ENCODE measurements around the gene ITGB4. TPM values are rescaled to one million over a fixed set of nuclear protein-coding genes. Genes with fewer than 3 reads are reported as not detected.

The ITGB4 gene
- total and polyA plus RNA-seq, 2 of the 13 experiments (the other 11 are each of a cell fraction or from before 2014, with no cell fraction given), result 6.9 to 14.5 TPM

DNA sequence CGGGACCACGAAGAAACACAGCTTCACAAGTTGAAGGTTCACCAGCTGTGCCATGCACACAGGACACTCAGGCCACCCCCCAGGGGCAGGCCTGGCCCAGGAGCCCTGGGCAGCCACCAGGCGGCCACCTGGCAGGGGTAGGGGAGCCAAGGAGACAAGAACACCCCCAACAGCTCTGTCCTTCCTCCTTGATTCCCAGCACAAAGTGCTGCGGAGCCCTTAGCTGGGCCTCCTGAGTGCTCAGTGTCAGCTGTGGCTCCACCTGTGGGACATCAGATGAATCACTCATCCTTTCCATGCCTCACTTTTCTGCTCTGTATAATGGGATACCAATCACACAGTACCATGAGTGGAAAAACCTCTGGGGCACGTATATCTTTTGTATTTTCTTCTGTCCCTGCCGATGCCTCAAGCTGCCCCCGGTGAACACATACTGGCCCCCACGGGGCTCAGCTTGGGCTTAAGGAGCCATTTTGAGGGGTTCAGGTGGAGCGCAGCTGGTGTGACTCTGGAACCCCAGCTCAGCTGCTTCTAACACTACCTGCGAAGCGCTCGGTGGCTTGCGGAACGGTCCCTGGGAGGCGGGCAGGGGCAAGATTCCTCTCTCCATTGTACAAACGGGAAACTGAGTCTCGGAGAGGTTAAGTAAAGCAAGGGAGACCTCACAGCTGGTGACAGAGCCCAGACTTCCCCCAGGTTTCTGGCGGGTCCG lies 31.7 kb downstream of the ITGB4 start (continued):
- TF ChIP-seq NBN (conservative IDR thresholded peaks at IDR 0.05) (no peak), ZFYVE20 (CRISPR knock-in tag; IDR thresholded peaks at IDR 0.05; ENCODE audit: borderline replicate concordance, low read depth) (no peak), ELF3 (CRISPR knock-in tag; IDR thresholded peaks at IDR 0.05) (no peak), ZBTB7B (CRISPR knock-in tag; IDR thresholded peaks at IDR 0.05) (no peak), ZKSCAN8 (CRISPR knock-in tag; IDR thresholded peaks at IDR 0.05; ENCODE audit: borderline replicate concordance) (no peak), ZMYM4 (CRISPR knock-in tag; IDR thresholded peaks at IDR 0.05) (no peak), TEAD3 (CRISPR knock-in tag; optimal IDR thresholded peaks at IDR 0.05; ENCODE audit: borderline replicate concordance) (no peak), FOXA1 (IDR thresholded peaks at IDR 0.05) (no peak), FOXA1 (CRISPR knock-in tag; IDR thresholded peaks at IDR 0.05) (no peak), GABPA (IDR thresholded peaks at IDR 0.05; ENCODE audit: low read depth, low read length) (no peak), GABPA (CRISPR knock-in tag; IDR thresholded peaks at IDR 0.05; ENCODE audit: low read depth) (no peak), GPN1 (CRISPR knock-in tag; IDR thresholded peaks at IDR 0.05; ENCODE audit: borderline replicate concordance) (no peak), ZNF296 (CRISPR knock-in tag; conservative IDR thresholded peaks at IDR 0.05) (no peak), ZFP36L1 (CRISPR knock-in tag; IDR thresholded peaks at IDR 0.05) (no peak), ZNF224 (CRISPR knock-in tag; IDR thresholded peaks at IDR 0.05) (no peak), ZNF337 (CRISPR knock-in tag; IDR thresholded peaks at IDR 0.05; ENCODE audit: borderline replicate concordance, low read depth) (no peak), ZNF607 (CRISPR knock-in tag; IDR thresholded peaks at IDR 0.05; ENCODE audit: borderline replicate concordance) (no peak)
- TF ChIP-seq, protein P1, sequence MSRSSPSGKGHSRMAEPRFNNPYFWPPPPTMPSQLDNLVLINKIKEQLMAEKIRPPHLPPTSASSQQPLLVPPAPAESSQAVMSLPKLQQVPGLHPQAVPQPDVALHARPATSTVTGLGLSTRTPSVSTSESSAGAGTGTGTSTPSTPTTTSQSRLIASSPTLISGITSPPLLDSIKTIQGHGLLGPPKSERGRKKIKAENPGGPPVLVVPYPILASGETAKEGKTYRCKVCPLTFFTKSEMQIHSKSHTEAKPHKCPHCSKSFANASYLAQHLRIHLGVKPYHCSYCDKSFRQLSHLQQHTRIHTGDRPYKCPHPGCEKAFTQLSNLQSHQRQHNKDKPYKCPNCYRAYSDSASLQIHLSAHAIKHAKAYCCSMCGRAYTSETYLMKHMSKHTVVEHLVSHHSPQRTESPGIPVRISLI (CRISPR knock-in tag; IDR thresholded peaks at IDR 0.05; ENCODE audit: borderline replicate concordance), result no peak
- TF ChIP-seq, protein P2, sequence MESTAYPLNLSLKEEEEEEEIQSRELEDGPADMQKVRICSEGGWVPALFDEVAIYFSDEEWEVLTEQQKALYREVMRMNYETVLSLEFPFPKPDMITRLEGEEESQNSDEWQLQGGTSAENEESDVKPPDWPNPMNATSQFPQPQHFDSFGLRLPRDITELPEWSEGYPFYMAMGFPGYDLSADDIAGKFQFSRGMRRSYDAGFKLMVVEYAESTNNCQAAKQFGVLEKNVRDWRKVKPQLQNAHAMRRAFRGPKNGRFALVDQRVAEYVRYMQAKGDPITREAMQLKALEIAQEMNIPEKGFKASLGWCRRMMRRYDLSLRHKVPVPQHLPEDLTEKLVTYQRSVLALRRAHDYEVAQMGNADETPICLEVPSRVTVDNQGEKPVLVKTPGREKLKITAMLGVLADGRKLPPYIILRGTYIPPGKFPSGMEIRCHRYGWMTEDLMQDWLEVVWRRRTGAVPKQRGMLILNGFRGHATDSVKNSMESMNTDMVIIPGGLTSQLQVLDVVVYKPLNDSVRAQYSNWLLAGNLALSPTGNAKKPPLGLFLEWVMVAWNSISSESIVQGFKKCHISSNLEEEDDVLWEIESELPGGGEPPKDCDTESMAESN (CRISPR knock-in tag; conservative IDR thresholded peaks at IDR 0.05), result no peak
- TF ChIP-seq, protein P3, sequence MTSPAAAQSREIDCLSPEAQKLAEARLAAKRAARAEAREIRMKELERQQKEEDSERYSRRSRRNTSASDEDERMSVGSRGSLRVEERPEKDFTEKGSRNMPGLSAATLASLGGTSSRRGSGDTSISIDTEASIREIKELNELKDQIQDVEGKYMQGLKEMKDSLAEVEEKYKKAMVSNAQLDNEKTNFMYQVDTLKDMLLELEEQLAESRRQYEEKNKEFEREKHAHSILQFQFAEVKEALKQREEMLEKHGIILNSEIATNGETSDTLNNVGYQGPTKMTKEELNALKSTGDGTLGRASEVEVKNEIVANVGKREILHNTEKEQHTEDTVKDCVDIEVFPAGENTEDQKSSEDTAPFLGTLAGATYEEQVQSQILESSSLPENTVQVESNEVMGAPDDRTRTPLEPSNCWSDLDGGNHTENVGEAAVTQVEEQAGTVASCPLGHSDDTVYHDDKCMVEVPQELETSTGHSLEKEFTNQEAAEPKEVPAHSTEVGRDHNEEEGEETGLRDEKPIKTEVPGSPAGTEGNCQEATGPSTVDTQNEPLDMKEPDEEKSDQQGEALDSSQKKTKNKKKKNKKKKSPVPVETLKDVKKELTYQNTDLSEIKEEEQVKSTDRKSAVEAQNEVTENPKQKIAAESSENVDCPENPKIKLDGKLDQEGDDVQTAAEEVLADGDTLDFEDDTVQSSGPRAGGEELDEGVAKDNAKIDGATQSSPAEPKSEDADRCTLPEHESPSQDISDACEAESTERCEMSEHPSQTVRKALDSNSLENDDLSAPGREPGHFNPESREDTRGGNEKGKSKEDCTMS (CRISPR knock-in tag; conservative IDR thresholded peaks at IDR 0.05), result no peak
- TF ChIP-seq, protein P4, sequence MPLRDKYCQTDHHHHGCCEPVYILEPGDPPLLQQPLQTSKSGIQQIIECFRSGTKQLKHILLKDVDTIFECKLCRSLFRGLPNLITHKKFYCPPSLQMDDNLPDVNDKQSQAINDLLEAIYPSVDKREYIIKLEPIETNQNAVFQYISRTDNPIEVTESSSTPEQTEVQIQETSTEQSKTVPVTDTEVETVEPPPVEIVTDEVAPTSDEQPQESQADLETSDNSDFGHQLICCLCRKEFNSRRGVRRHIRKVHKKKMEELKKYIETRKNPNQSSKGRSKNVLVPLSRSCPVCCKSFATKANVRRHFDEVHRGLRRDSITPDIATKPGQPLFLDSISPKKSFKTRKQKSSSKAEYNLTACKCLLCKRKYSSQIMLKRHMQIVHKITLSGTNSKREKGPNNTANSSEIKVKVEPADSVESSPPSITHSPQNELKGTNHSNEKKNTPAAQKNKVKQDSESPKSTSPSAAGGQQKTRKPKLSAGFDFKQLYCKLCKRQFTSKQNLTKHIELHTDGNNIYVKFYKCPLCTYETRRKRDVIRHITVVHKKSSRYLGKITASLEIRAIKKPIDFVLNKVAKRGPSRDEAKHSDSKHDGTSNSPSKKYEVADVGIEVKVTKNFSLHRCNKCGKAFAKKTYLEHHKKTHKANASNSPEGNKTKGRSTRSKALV (CRISPR knock-in tag; IDR thresholded peaks at IDR 0.05), result 0 out of 2 replicates have a peak, but pooled peaks have one; percentile 11
- TF ChIP-seq, protein P5, sequence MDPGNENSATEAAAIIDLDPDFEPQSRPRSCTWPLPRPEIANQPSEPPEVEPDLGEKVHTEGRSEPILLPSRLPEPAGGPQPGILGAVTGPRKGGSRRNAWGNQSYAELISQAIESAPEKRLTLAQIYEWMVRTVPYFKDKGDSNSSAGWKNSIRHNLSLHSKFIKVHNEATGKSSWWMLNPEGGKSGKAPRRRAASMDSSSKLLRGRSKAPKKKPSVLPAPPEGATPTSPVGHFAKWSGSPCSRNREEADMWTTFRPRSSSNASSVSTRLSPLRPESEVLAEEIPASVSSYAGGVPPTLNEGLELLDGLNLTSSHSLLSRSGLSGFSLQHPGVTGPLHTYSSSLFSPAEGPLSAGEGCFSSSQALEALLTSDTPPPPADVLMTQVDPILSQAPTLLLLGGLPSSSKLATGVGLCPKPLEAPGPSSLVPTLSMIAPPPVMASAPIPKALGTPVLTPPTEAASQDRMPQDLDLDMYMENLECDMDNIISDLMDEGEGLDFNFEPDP (CRISPR knock-in tag; conservative IDR thresholded peaks at IDR 0.05), result no peak
